Natural killer cell (primary cell): ENCODE results near the gene FOXD4L3. TPM values are rescaled to one million over a fixed set of nuclear protein-coding genes. Genes with fewer than 3 reads are reported as not detected.
"Not testable (repeated sequence)": the region's sequence is repeated elsewhere in the genome, so short reads cannot be mapped to it uniquely, and the experiment has no call there.

ENCODE experiments used
- ATAC-seq, 3 donors: fragments of 150-1000 bp in 2 of 3; fragments of 200-7000 bp in 1 of 3; cut with Tn5 transposase; 1 replicate in 1 of 3; 2 replicates in 2 of 3; pipeline ENCODE4 v1.10.0; 2021; ENCODE audit warnings: mild to moderate bottlenecking in 2 of 3, moderate library complexity in 2 of 3
- DNase-seq, 2 donors: peaks; one replicate each; pipeline versions ENCODE4 v3.0.0 to v3.0.0-alpha.2; 2013 to 2021; ENCODE audit warnings: mixed read lengths in 1 of 2
- H3K27ac ChIP-seq: one replicate; pipeline ENCODE4 v1.5.1; 2013; ENCODE audit warnings: mild to moderate bottlenecking, low read length
- H3K27me3 ChIP-seq: one replicate; pipeline ENCODE4 v1.6.1; 2013; ENCODE audit warnings: low read length; ENCODE audit not compliant: control insufficient read depth, insufficient read depth
- H3K36me3 ChIP-seq: one replicate; pipeline ENCODE4 v1.6.1; 2013; ENCODE audit warnings: low read length; ENCODE audit not compliant: control insufficient read depth, insufficient read depth
- H3K4me1 ChIP-seq: one replicate; pipeline ENCODE4 v1.6.1; 2013; ENCODE audit warnings: low read length; ENCODE audit not compliant: control insufficient read depth, insufficient read depth
- H3K4me3 ChIP-seq: one replicate; pipeline ENCODE4 v1.5.1; 2013; ENCODE audit warnings: low read length
- H3K9me3 ChIP-seq: one replicate; pipeline ENCODE4 v1.6.1; 2013; ENCODE audit warnings: low read length; ENCODE audit not compliant: control insufficient read depth, insufficient read depth
- H3K27ac Mint-ChIP-seq, 2 donors: one replicate each; pipeline ENCODE4 v1.8.0; 2022; ENCODE audit warnings: mild to moderate bottlenecking in 2 of 2, mixed read lengths in 2 of 2, moderate library complexity in 1 of 2
- H3K27me3 Mint-ChIP-seq, 2 donors: one replicate each; pipeline ENCODE4 v1.8.0; 2022; ENCODE audit warnings: low read depth in 2 of 2, mixed read lengths in 2 of 2
- H3K36me3 Mint-ChIP-seq: one replicate; pipeline ENCODE4 v1.8.0; 2022; ENCODE audit warnings: mixed read lengths
- H3K4me1 Mint-ChIP-seq, 2 donors: one replicate each; pipeline ENCODE4 v1.8.0; 2022; ENCODE audit warnings: mixed read lengths in 2 of 2
- H3K4me3 Mint-ChIP-seq: one replicate; pipeline ENCODE4 v1.8.0; 2022; ENCODE audit warnings: mild to moderate bottlenecking, moderate library complexity, mixed read lengths
- H3K9me3 Mint-ChIP-seq, 2 donors: one replicate each; pipeline ENCODE4 v1.8.0; 2022; ENCODE audit warnings: mixed read lengths in 2 of 2
- whole genome bisulfite sequencing: methylation state at CpG from one replicate; pipeline ENCODE4 v1.1.7; 2013; ENCODE audit warnings: missing lambda C conversion rate; ENCODE audit not compliant: insufficient coverage; 5-methylcytosine and 5-hydroxymethylcytosine counted together
- intact Hi-C: fragments of 100-400 bp; cut with micrococcal nuclease; formaldehyde crosslinking; loops from one replicate; pipeline ENCODE4 v1.14.2; 2022
- total RNA-seq, 4 donors: library from RNA; stranded (reverse); fragments of 120-200 nt in 1 of 4; gene quantifications; one replicate each; pipeline versions ENCODE4 v1.2.3 to v1.2.4, GENCODE V29; 2013 to 2022

FOXD4L3 gene
- not detected for total RNA-seq
- total RNA-seq (2013) = not detected

DNA sequence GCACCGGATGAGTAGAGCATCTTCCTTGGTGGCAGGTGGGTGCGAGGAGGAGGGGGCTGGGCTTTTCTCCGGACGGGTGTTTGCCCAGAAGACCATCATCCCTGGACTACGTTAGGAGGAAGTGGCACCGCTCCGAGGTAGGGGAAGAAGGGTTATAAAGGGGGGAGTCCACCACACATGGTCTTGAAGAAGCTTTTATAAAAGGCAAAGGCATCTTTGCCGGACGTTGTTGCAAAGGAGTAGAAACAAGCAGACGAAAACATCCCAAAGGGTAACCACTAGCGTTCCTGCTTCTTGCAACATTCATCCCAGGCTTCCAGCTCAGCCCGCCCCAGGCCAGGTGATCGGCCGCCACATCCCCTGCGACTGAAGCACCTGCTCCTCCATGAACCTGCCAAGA is at the start of gene FOXD4L3:
Gene FOXD4L3 (plus strand): TSS at position 301 of the 400 bp plus-strand sequence. CDS start 85 bp downstream, at position 386.
- H3K9me3 Mint-ChIP-seq, H3K36me3 Mint-ChIP-seq, H3K4me3 ChIP-seq, intact Hi-C loops, H3K9me3 ChIP-seq, H3K27me3 ChIP-seq, H3K4me3 Mint-ChIP-seq, H3K27ac ChIP-seq, H3K27ac Mint-ChIP-seq, H3K4me1 ChIP-seq, ATAC-seq, DNase-seq, H3K4me1 Mint-ChIP-seq, H3K36me3 ChIP-seq, H3K27me3 Mint-ChIP-seq: not testable (repeated sequence)
- WGBS = no CpG with 5 or more reads among the region's 15 CpGs

DNA sequence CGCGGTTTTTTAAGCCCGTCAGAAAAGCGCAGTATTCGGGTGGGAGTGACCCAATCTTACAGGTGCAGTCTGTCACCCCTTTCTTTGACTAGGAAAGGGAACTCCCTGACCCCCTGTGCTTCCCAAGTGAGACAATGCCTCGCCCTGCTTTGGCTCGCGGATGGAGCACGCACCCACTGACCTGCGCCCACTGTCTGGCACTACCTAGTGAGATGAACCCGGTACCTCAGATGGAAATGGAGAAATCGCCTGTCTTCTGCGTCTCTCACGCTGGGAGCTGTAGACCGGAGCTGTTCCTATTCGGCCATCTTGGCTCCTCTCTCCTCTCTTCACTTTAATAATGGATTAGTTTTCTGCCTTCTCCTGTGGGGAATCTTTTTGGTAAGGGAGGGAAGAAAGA is 21.6 kb upstream of the FOXD4L3 start:
- H3K4me3 Mint-ChIP-seq, H3K9me3 Mint-ChIP-seq, DNase-seq, ATAC-seq, H3K4me1 Mint-ChIP-seq, H3K27me3 Mint-ChIP-seq, H3K36me3 ChIP-seq, H3K9me3 ChIP-seq, H3K4me1 ChIP-seq, intact Hi-C loops, H3K27me3 ChIP-seq, H3K27ac ChIP-seq, H3K36me3 Mint-ChIP-seq, H3K27ac Mint-ChIP-seq, H3K4me3 ChIP-seq: not testable (repeated sequence)
- WGBS = 100% methylated on average over 4 of the region's 16 CpGs

- H3K27ac Mint-ChIP-seq, H3K36me3 Mint-ChIP-seq, H3K27me3 ChIP-seq, DNase-seq, ATAC-seq, H3K4me3 ChIP-seq, H3K4me1 Mint-ChIP-seq, H3K27ac ChIP-seq, H3K36me3 ChIP-seq, H3K9me3 ChIP-seq, H3K9me3 Mint-ChIP-seq, intact Hi-C loops, H3K27me3 Mint-ChIP-seq, H3K4me3 Mint-ChIP-seq, H3K4me1 ChIP-seq: not testable (repeated sequence)
- WGBS = no CpG with 5 or more reads among the region's 30 CpGs
Observed at GRCh38 chr9:68303771-68304170, 1.1 kb downstream of the FOXD4L3 start.

DNA sequence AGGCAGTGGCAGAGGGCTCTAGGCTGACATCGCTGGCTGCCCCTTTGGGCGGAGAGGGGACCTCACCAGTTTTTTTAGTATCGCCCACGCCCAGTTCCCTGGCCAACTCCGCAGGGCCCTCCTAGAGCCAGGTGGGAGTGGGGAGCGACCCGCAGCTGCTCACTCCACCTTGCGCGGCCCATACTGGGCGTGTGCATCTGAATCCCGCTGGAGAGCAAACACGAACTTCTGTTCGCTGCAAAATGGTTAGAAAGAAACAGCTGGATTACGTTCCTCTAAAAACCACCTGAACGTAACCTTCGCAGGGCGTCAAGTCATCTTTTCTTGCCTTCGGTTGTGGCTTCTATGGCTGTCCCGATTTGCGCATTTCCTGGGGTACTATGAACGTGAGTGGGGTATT is 1.5 kb downstream of the FOXD4L3 start:
- H3K4me3 Mint-ChIP-seq, intact Hi-C loops, H3K4me1 ChIP-seq, H3K4me3 ChIP-seq, DNase-seq, H3K27me3 Mint-ChIP-seq, ATAC-seq, H3K27me3 ChIP-seq, H3K27ac ChIP-seq, H3K4me1 Mint-ChIP-seq, H3K36me3 ChIP-seq, H3K9me3 Mint-ChIP-seq, H3K9me3 ChIP-seq, H3K36me3 Mint-ChIP-seq, H3K27ac Mint-ChIP-seq: not testable (repeated sequence)
- WGBS = no CpG with 5 or more reads among the region's 21 CpGs

GRCh38 chr9:68304777-68305176 is 2.1 kb downstream of the FOXD4L3 start:
- WGBS = no CpG with 5 or more reads among the region's 4 CpGs
- H3K36me3 ChIP-seq, H3K27ac ChIP-seq, H3K36me3 Mint-ChIP-seq, H3K27ac Mint-ChIP-seq, H3K4me1 ChIP-seq, H3K27me3 ChIP-seq, ATAC-seq, H3K4me1 Mint-ChIP-seq, DNase-seq, intact Hi-C loops, H3K9me3 ChIP-seq, H3K4me3 Mint-ChIP-seq, H3K27me3 Mint-ChIP-seq, H3K9me3 Mint-ChIP-seq, H3K4me3 ChIP-seq: not testable (repeated sequence)

DNA sequence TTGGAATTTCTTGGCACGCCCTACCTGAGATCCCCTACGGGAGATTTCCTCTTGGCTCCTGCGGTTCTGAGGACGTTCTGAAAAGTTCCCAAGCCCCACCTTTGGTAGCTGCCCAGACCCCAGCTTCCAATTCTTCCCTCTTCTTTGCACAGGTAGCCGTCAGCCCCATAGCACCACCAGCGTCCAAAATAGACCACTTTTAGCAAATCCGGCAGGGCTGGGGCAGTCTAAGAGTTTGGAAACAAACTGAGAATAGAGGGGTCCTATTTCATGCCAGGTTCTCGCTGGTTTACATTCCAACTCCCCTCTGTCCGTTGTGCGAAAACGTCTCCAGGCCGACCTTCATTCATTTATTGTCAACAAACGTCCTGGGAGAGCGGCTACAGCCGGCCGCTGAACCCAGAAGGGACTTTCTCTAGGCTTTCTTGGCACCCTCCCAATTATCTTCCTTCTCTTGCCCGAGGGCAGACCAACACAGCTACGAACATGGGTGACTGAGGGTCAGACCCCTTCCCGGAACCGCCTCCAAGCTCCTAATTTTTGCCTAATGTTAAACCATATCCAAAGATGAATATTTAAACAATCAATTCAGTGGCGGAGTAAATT is 3.1 kb downstream of the FOXD4L3 start:
- DNase-seq, H3K9me3 ChIP-seq, ATAC-seq, H3K4me3 ChIP-seq, H3K27ac ChIP-seq, H3K36me3 ChIP-seq, intact Hi-C loops, H3K36me3 Mint-ChIP-seq, H3K27ac Mint-ChIP-seq, H3K4me3 Mint-ChIP-seq, H3K27me3 ChIP-seq, H3K4me1 ChIP-seq, H3K4me1 Mint-ChIP-seq, H3K27me3 Mint-ChIP-seq, H3K9me3 Mint-ChIP-seq: not testable (repeated sequence)
- WGBS = 49% methylated on average over 4 of the region's 21 CpGs

DNA sequence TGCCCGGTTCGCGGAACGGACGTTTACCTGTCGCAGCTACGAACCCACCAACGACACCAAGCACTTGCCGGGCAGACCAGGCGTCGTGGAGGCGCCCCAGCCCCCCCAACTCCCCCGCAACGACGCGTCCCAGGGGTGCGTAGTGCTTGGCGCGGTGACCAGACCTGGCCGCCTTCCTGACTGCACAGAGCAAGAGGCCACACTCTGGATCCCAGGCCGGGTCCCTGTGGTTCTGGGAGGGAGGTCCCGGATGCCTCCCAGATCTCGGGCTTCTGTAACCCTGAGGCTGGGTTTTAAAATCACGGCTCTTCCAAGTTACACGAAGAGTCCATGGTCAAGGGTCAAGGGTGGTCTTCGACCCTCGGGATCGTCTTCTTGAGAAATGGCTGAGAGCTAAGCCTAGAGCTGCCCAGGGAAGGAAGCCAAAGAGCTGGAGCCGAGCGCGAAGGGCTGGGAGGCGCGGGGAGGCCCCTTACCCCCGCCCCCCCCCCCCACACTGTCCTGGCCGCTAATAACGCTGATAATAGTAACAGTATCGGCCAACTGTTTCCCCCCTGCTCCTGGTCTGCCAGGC is 3.8 kb downstream of the FOXD4L3 start:
- H3K4me3 ChIP-seq, H3K4me1 ChIP-seq, H3K9me3 ChIP-seq, H3K4me1 Mint-ChIP-seq, H3K27me3 ChIP-seq, H3K27ac Mint-ChIP-seq, H3K36me3 Mint-ChIP-seq, H3K27ac ChIP-seq, H3K36me3 ChIP-seq, DNase-seq, intact Hi-C loops, H3K4me3 Mint-ChIP-seq, H3K9me3 Mint-ChIP-seq, ATAC-seq, H3K27me3 Mint-ChIP-seq: not testable (repeated sequence)
- 17% methylated on average over 5 of the region's 37 CpGs for whole genome bisulfite sequencing

DNA sequence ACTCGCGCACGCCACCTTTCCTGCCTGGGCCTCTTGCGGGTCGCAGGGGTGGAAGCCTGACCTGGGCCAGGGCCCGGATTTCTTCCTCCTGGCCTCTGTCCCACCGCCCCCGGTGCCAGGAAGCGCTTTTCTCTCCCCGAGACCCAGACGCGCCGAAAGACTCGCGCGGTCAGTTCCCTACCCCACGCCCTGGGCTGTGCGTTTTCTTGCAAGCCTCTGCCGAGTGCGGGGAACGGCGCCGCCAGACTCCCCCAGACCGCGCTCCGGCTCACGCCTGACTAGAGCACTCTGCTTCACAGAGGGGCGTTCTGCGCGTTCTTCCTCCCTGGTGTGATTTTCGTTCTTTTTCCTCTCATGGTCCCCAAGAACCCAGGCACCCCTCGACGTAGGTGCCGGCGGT is 4.5 kb downstream of the FOXD4L3 start:
- H3K27me3 ChIP-seq, H3K4me1 Mint-ChIP-seq, H3K27ac ChIP-seq, H3K9me3 Mint-ChIP-seq, H3K9me3 ChIP-seq, H3K36me3 ChIP-seq, intact Hi-C loops, H3K27me3 Mint-ChIP-seq, H3K36me3 Mint-ChIP-seq, DNase-seq, H3K27ac Mint-ChIP-seq, H3K4me1 ChIP-seq, H3K4me3 Mint-ChIP-seq, H3K4me3 ChIP-seq: not testable (repeated sequence)
- WGBS = 22% methylated on average over 8 of the region's 35 CpGs
- peak in 2 of 3 donors; percentile 22 to 45 for ATAC-seq
